Neural crest cell (in vitro differentiated cells): ENCODE measurements around the gene SLC27A1. TPM values are rescaled to one million over a fixed set of nuclear protein-coding genes. Genes with fewer than 3 reads are reported as not detected.

ENCODE experiments used
- DNase-seq: peaks from one replicate; pipeline ENCODE4 v3.0.0; 2021; ENCODE audit warnings: low read depth, mixed read lengths, low spot score
- H3K27ac Mint-ChIP-seq: one replicate; pipeline ENCODE4 v1.8.0; 2021; ENCODE audit warnings: mild to moderate bottlenecking, mixed read lengths; ENCODE audit not compliant: unreplicated experiment
- H3K27me3 Mint-ChIP-seq: 2 replicates; pipeline ENCODE4 v1.8.0; 2021; ENCODE audit warnings: low read depth, mild to moderate bottlenecking, mixed read lengths
- H3K36me3 Mint-ChIP-seq: 2 replicates; pipeline ENCODE4 v1.8.0; 2021; ENCODE audit warnings: low read depth, mild to moderate bottlenecking, mixed read lengths
- H3K4me1 Mint-ChIP-seq: 2 replicates; pipeline ENCODE4 v1.8.0; 2021; ENCODE audit warnings: mixed read lengths
- H3K4me3 Mint-ChIP-seq: one replicate; pipeline ENCODE4 v1.8.0; 2021; ENCODE audit warnings: mild to moderate bottlenecking, mixed read lengths
- H3K9me3 Mint-ChIP-seq: 2 replicates; pipeline ENCODE4 v1.8.0; 2021; ENCODE audit warnings: mixed read lengths
- CTCF ChIP-seq: fragments of 200-600 bp; sonication (generic); conservative IDR thresholded peaks from 2 replicates; pipeline ENCODE4 v1.5.0; 2021; ENCODE audit warnings: antibody characterized with exemption, mild to moderate bottlenecking
- total RNA-seq: library from RNA; stranded (reverse); gene quantifications from 2 replicates; pipeline ENCODE4 v1.2.1, GENCODE V29; 2021

Gene SLC27A1
- total RNA-seq, 1 donor from 2014 or later, result 17.4 TPM

GRCh38 chr19:17529239-17530158 lies 59.2 kb downstream of the SLC27A1 start:
- no peaks in the 10 kb centered on the region for H3K36me3 Mint-ChIP-seq
- DNase-seq, result no peak
- no peak overlapping the region for H3K4me3 Mint-ChIP-seq
- TF ChIP-seq CTCF, result no peak
- peaks cover 3% of the 10 kb centered on the region for H3K9me3 Mint-ChIP-seq
- no peaks in the 10 kb centered on the region for H3K27me3 Mint-ChIP-seq
- H3K27ac Mint-ChIP-seq, result no peak overlapping the region
- no peaks in the 10 kb centered on the region for H3K4me1 Mint-ChIP-seq

- DNase-seq, result no peak
- no peaks in the 10 kb centered on the region for H3K27me3 Mint-ChIP-seq
- H3K4me1 Mint-ChIP-seq, result no peaks in the 10 kb centered on the region
- no peaks in the 10 kb centered on the region for H3K36me3 Mint-ChIP-seq
- no peak overlapping the region for H3K4me3 Mint-ChIP-seq
- no peak for TF ChIP-seq CTCF
- no peak overlapping the region for H3K27ac Mint-ChIP-seq
- peaks cover 3% of the 10 kb centered on the region for H3K9me3 Mint-ChIP-seq
Measured at GRCh38 chr19:17530586-17530985, 60.3 kb downstream of the SLC27A1 start.

GRCh38 chr19:17532116-17532515 lies 61.8 kb downstream of the SLC27A1 start:
- no peak for TF ChIP-seq CTCF
- Mint-ChIP-seq H3K4me3 (no peak overlapping the region), H3K9me3 (peaks cover 3% of the 10 kb centered on the region), H3K4me1 (no peaks in the 10 kb centered on the region), H3K36me3 (no peaks in the 10 kb centered on the region), H3K27me3 (peaks cover 2% of the 10 kb centered on the region), H3K27ac (no peak overlapping the region)
- no peak for DNase-seq

GRCh38 chr19:17532557-17532956 lies 62.2 kb downstream of the SLC27A1 start:
- Mint-ChIP-seq H3K4me1 (no peaks in the 10 kb centered on the region), H3K9me3 (peaks cover 3% of the 10 kb centered on the region), H3K27me3 (peaks cover 4% of the 10 kb centered on the region), H3K36me3 (no peaks in the 10 kb centered on the region), H3K4me3 (no peak overlapping the region), H3K27ac (no peak overlapping the region)
- TF ChIP-seq CTCF, result no peak
- DNase-seq, result no peak

- no peaks in the 10 kb centered on the region for H3K36me3 Mint-ChIP-seq
- no peak overlapping the region for H3K4me3 Mint-ChIP-seq
- H3K9me3 Mint-ChIP-seq, result no peaks in the 10 kb centered on the region
- H3K4me1 Mint-ChIP-seq, result peaks cover 12% of the 10 kb centered on the region
- no peak overlapping the region for H3K27ac Mint-ChIP-seq
- no peak for TF ChIP-seq CTCF
- DNase-seq, result no peak
- H3K27me3 Mint-ChIP-seq, result peaks cover 17% of the 10 kb centered on the region
Measured at GRCh38 chr19:17534767-17535166, 64.4 kb downstream of the SLC27A1 start.
